ENCODE measurements around the gene ABCD3. TPM values are rescaled to one million over a fixed set of nuclear protein-coding genes. Genes with fewer than 3 reads are reported as not detected.
"Not testable (repeated sequence)": the region's sequence is repeated elsewhere in the genome, so short reads cannot be mapped to it uniquely, and the experiment has no call there.

ABCD3 gene
- total RNA-seq, 1 donor: 30.4 TPM

- Histone ChIP-seq H4K20me1 (ENCODE audit: insufficient read depth, low read length) (peaks cover 14% of the 10 kb centered on the region), H3K36me3 (ENCODE audit: insufficient read depth, low read length) (peaks cover 11% of the 10 kb centered on the region), H3K79me2 (ENCODE audit: insufficient read depth, low read length) (peaks cover 33% of the 10 kb centered on the region)
- not testable (repeated sequence) for H3K4me1 ChIP-seq (ENCODE audit: insufficient read depth, low read length); H3K4me2 ChIP-seq (ENCODE audit: insufficient read depth, low read length); H3K9me3 ChIP-seq (ENCODE audit: low read depth, low read length); H3K4me3 ChIP-seq (ENCODE audit: insufficient read depth, low read length); DNase-seq (ENCODE audit: insufficient read length, low spot score, missing footprints); H2AFZ ChIP-seq (ENCODE audit: low read length); H3K27ac ChIP-seq (ENCODE audit: low read depth, low read length); H3K27me3 ChIP-seq (ENCODE audit: insufficient read depth, low read length)
Measured at GRCh38 chr1:94445733-94446132, 27.5 kb downstream of the ABCD3 start.

- Histone ChIP-seq H4K20me1 (ENCODE audit: insufficient read depth, low read length) (peaks cover 13% of the 10 kb centered on the region), H3K36me3 (ENCODE audit: insufficient read depth, low read length) (peaks cover 11% of the 10 kb centered on the region), H3K79me2 (ENCODE audit: insufficient read depth, low read length) (peaks cover 32% of the 10 kb centered on the region)
- not testable (repeated sequence) for H3K4me3 ChIP-seq (ENCODE audit: insufficient read depth, low read length); H3K4me2 ChIP-seq (ENCODE audit: insufficient read depth, low read length); H3K4me1 ChIP-seq (ENCODE audit: insufficient read depth, low read length); H3K9me3 ChIP-seq (ENCODE audit: low read depth, low read length); H3K27ac ChIP-seq (ENCODE audit: low read depth, low read length); H2AFZ ChIP-seq (ENCODE audit: low read length); H3K27me3 ChIP-seq (ENCODE audit: insufficient read depth, low read length); DNase-seq (ENCODE audit: insufficient read length, low spot score, missing footprints)
Measured at GRCh38 chr1:94446177-94446576, 28.0 kb downstream of the ABCD3 start.

GRCh38 chr1:94448741-94449140 is 30.6 kb downstream of the ABCD3 start:
- not testable (repeated sequence) for H2AFZ ChIP-seq (ENCODE audit: low read length); H3K9me3 ChIP-seq (ENCODE audit: low read depth, low read length); H3K4me2 ChIP-seq (ENCODE audit: insufficient read depth, low read length); H3K4me3 ChIP-seq (ENCODE audit: insufficient read depth, low read length); H3K27me3 ChIP-seq (ENCODE audit: insufficient read depth, low read length); H3K4me1 ChIP-seq (ENCODE audit: insufficient read depth, low read length); H4K20me1 ChIP-seq (ENCODE audit: insufficient read depth, low read length); H3K27ac ChIP-seq (ENCODE audit: low read depth, low read length); DNase-seq (ENCODE audit: insufficient read length, low spot score, missing footprints)
- H3K36me3 ChIP-seq (ENCODE audit: insufficient read depth, low read length): peaks cover 11% of the 10 kb centered on the region
- peaks cover 15% of the 10 kb centered on the region for H3K79me2 ChIP-seq (ENCODE audit: insufficient read depth, low read length)

- H3K4me2 ChIP-seq (ENCODE audit: insufficient read depth, low read length): no peak overlapping the region
- no peaks in the 10 kb centered on the region for H3K27me3 ChIP-seq (ENCODE audit: insufficient read depth, low read length)
- no peak overlapping the region for H3K4me3 ChIP-seq (ENCODE audit: insufficient read depth, low read length)
- H4K20me1 ChIP-seq (ENCODE audit: insufficient read depth, low read length): peaks cover 9% of the 10 kb centered on the region
- no peak for TF ChIP-seq CTCF (IDR thresholded peaks at IDR 0.05; ENCODE audit: extremely low read depth, low read depth, low read length)
- H2AFZ ChIP-seq (ENCODE audit: low read length): no peak overlapping the region
- DNase-seq (ENCODE audit: insufficient read length, low spot score, missing footprints): no peak
- no peaks in the 10 kb centered on the region for H3K79me2 ChIP-seq (ENCODE audit: insufficient read depth, low read length)
- no peak overlapping the region for H3K27ac ChIP-seq (ENCODE audit: low read depth, low read length)
- H3K4me1 ChIP-seq (ENCODE audit: insufficient read depth, low read length): no peaks in the 10 kb centered on the region
- H3K36me3 ChIP-seq (ENCODE audit: insufficient read depth, low read length): no peaks in the 10 kb centered on the region
- no peaks in the 10 kb centered on the region for H3K9me3 ChIP-seq (ENCODE audit: low read depth, low read length)
Measured at GRCh38 chr1:94456736-94457135, 38.5 kb downstream of the ABCD3 start.

GRCh38 chr1:94462606-94463005 is 44.4 kb downstream of the ABCD3 start:
- Histone ChIP-seq H3K36me3 (ENCODE audit: insufficient read depth, low read length) (peaks cover 10% of the 10 kb centered on the region), H3K27me3 (ENCODE audit: insufficient read depth, low read length) (no peaks in the 10 kb centered on the region), H3K4me2 (ENCODE audit: insufficient read depth, low read length) (no peak overlapping the region), H3K9me3 (ENCODE audit: low read depth, low read length) (no peaks in the 10 kb centered on the region), H3K79me2 (ENCODE audit: insufficient read depth, low read length) (no peaks in the 10 kb centered on the region), H3K4me3 (ENCODE audit: insufficient read depth, low read length) (no peak overlapping the region), H3K4me1 (ENCODE audit: insufficient read depth, low read length) (no peaks in the 10 kb centered on the region), H2AFZ (ENCODE audit: low read length) (no peak overlapping the region), H4K20me1 (ENCODE audit: insufficient read depth, low read length) (peaks cover 4% of the 10 kb centered on the region), H3K27ac (ENCODE audit: low read depth, low read length) (no peak overlapping the region)
- TF ChIP-seq CTCF (IDR thresholded peaks at IDR 0.05; ENCODE audit: extremely low read depth, low read depth, low read length): no peak
- DNase-seq (ENCODE audit: insufficient read length, low spot score, missing footprints): no peak
